Suprapubic skin (tissue), 3 donors: ENCODE results near the gene GBGT1.
"Not testable (repeated sequence)": the region's sequence is repeated elsewhere in the genome, so short reads cannot be mapped to it uniquely, and the experiment has no call there.

Source experiments
- POLR2A ChIP-seq, 2 donors: fragments of 450-650 bp; IDR thresholded peaks; one replicate each; pipeline ENCODE4 v1.6.1; 2017; ENCODE audit warnings: antibody characterized with exemption in 2 of 2, mild to moderate bottlenecking in 2 of 2, moderate library complexity in 2 of 2
- TF ChIP-seq, protein P1 (sequence below), 2 donors: fragments of 200-600 bp in 1 of 2; fragments of 450-650 bp in 1 of 2; sonication (generic) in 1 of 2; IDR thresholded peaks; one replicate each; pipeline ENCODE4 v1.5.1; 2016 to 2019; ENCODE audit warnings: antibody characterized with exemption in 2 of 2, mild to moderate bottlenecking in 1 of 2, moderate library complexity in 1 of 2

DNA sequence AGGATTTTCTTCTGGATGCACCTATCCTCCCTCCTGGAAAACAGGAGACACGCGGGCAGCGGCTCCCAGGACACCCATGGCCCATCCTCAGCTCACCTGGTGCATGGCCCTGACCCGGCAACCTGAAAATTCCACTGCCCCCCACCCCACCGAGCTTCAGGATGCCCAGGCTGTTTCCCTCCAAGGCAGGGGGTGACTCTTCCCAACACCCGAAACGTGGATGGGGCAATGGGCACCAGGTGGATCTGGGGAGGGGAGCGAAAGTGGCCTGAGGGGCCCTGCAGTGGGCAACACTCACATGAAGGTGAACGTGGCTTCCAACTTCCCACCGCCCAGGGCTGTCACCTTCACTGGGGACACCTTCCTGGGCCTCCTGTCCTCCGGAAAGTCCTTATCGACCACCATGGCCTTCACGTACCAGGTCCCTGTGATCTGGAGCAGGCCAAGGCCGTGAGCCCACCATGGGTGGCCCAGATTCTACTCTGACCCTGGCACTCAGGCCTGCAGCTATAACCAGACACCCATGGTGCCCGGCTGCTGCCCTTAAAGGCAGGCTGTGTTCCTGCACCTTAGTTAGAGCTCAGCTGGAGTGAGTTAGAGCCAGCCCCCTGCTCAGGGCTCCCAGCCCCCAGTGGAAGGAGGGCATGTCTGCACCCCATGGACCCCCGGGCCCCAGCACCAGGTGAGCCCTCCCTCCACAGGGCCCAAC is 44.6 kb upstream of the GBGT1 start:
- TF ChIP-seq, protein P1, sequence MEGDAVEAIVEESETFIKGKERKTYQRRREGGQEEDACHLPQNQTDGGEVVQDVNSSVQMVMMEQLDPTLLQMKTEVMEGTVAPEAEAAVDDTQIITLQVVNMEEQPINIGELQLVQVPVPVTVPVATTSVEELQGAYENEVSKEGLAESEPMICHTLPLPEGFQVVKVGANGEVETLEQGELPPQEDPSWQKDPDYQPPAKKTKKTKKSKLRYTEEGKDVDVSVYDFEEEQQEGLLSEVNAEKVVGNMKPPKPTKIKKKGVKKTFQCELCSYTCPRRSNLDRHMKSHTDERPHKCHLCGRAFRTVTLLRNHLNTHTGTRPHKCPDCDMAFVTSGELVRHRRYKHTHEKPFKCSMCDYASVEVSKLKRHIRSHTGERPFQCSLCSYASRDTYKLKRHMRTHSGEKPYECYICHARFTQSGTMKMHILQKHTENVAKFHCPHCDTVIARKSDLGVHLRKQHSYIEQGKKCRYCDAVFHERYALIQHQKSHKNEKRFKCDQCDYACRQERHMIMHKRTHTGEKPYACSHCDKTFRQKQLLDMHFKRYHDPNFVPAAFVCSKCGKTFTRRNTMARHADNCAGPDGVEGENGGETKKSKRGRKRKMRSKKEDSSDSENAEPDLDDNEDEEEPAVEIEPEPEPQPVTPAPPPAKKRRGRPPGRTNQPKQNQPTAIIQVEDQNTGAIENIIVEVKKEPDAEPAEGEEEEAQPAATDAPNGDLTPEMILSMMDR (IDR thresholded peaks at IDR 0.05): not testable (repeated sequence)
- TF ChIP-seq POLR2A (IDR thresholded peaks at IDR 0.05): not testable (repeated sequence)
